ENCODE data around the gene RANBP9. TPM values are rescaled to one million over a fixed set of nuclear protein-coding genes. Genes with fewer than 3 reads are reported as not detected.

Gene RANBP9
- total and polyA plus RNA-seq, 9 of the 15 experiments (the other 6 are each of a cell fraction or from before 2014, with no cell fraction given): 27.5 to 130 (median 61.5) TPM

GRCh38 chr6:13711733-13712598 is at the start of gene RANBP9 (continued):
- TF ChIP-seq MGA (IDR thresholded peaks at IDR 0.05) (peak; percentile 38; the same call in 1 of the 2 replicates), FOXK1 (CRISPR knock-in tag; IDR thresholded peaks at IDR 0.05; ENCODE audit: borderline replicate concordance) (no peak), MNT (conservative IDR thresholded peaks at IDR 0.05) (peak; percentile 86 to 93), RAD51 (IDR thresholded peaks at IDR 0.05; ENCODE audit: borderline replicate concordance, low read depth) (no peak), SRSF7 (optimal IDR thresholded peaks at IDR 0.05; ENCODE audit: low read depth, low read length) (no peak), LARP7 (IDR thresholded peaks at IDR 0.05) (no peak), ZBTB7A (IDR thresholded peaks at IDR 0.05; ENCODE audit: borderline replicate concordance, control insufficient read depth, low read depth, low read length) (peak; percentile 74), BACH1 (tag; IDR thresholded peaks at IDR 0.05) (no peak; the same call in 1 of the 2 replicates), ZNF354B (CRISPR knock-in tag; IDR thresholded peaks at IDR 0.05) (no peak), GATAD2A (IDR thresholded peaks at IDR 0.05) (peak; percentile 93), STAG1 (CRISPR knock-in tag; IDR thresholded peaks at IDR 0.05; ENCODE audit: borderline replicate concordance) (no peak)

Data from K562 (cell line).